Stimulated activated CD8-positive, alpha-beta memory T cell treated with anti-CD3 and anti-CD28 coated beads, Interleukin-4, amount 100 ng/mL, for 1 hour (primary cell): ENCODE measurements around the gene BCAP31.
"Not testable (repeated sequence)": the region's sequence is repeated elsewhere in the genome, so short reads cannot be mapped to it uniquely, and the experiment has no call there.

ENCODE experiments used
- DNase-seq, 2 donors: peaks; one replicate each; pipeline ENCODE4 v3.0.0-alpha.2; 2020; ENCODE audit warnings: low read depth in 2 of 2, low spot score in 1 of 2

BCAP31 gene

GRCh38 chrX:153717445-153717844, 6.7 kb downstream of the BCAP31 start:
- no peak for DNase-seq

GRCh38 chrX:153714256-153714655, 9.9 kb downstream of the BCAP31 start:
- DNase-seq, result no peak

- DNase-seq, result no peak
Observed at GRCh38 chrX:153709726-153710674, 14.2 kb downstream of the BCAP31 start.

GRCh38 chrX:153708415-153708814, 15.8 kb downstream of the BCAP31 start:
- DNase-seq, result no peak

GRCh38 chrX:153707406-153707805, 16.8 kb downstream of the BCAP31 start:
- no peak for DNase-seq

GRCh38 chrX:153706799-153707198, 17.4 kb downstream of the BCAP31 start:
- DNase-seq, result no peak

GRCh38 chrX:153705403-153706060, 18.7 kb downstream of the BCAP31 start:
- not testable (repeated sequence) for DNase-seq

- not testable (repeated sequence) for DNase-seq
Observed at GRCh38 chrX:153704631-153705402, 19.4 kb downstream of the BCAP31 start.

- DNase-seq, result no peak
Observed at GRCh38 chrX:153704021-153704526, 20.1 kb downstream of the BCAP31 start.

GRCh38 chrX:153703036-153703370, 21.2 kb downstream of the BCAP31 start:
- no peak for DNase-seq

- DNase-seq, result no peak
Observed at GRCh38 chrX:153702336-153703035, 21.7 kb downstream of the BCAP31 start.

GRCh38 chrX:153701706-153702105, 22.5 kb downstream of the BCAP31 start:
- DNase-seq, result no peak

- DNase-seq, result no peak
Observed at GRCh38 chrX:153700967-153701366, 23.2 kb downstream of the BCAP31 start.

GRCh38 chrX:153700376-153700945, 23.7 kb downstream of the BCAP31 start:
- no peak for DNase-seq

GRCh38 chrX:153699784-153700371, 24.3 kb downstream of the BCAP31 start:
- not testable (repeated sequence) for DNase-seq

- DNase-seq, result not testable (repeated sequence)
Observed at GRCh38 chrX:153699210-153699783, 24.9 kb downstream of the BCAP31 start.

GRCh38 chrX:153697924-153698865, 26.0 kb downstream of the BCAP31 start:
- no peak for DNase-seq

- not testable (repeated sequence) for DNase-seq
Observed at GRCh38 chrX:153696986-153697722, 27.0 kb downstream of the BCAP31 start.
